ENCODE results near the gene BAIAP3.

Gene BAIAP3

DNA sequence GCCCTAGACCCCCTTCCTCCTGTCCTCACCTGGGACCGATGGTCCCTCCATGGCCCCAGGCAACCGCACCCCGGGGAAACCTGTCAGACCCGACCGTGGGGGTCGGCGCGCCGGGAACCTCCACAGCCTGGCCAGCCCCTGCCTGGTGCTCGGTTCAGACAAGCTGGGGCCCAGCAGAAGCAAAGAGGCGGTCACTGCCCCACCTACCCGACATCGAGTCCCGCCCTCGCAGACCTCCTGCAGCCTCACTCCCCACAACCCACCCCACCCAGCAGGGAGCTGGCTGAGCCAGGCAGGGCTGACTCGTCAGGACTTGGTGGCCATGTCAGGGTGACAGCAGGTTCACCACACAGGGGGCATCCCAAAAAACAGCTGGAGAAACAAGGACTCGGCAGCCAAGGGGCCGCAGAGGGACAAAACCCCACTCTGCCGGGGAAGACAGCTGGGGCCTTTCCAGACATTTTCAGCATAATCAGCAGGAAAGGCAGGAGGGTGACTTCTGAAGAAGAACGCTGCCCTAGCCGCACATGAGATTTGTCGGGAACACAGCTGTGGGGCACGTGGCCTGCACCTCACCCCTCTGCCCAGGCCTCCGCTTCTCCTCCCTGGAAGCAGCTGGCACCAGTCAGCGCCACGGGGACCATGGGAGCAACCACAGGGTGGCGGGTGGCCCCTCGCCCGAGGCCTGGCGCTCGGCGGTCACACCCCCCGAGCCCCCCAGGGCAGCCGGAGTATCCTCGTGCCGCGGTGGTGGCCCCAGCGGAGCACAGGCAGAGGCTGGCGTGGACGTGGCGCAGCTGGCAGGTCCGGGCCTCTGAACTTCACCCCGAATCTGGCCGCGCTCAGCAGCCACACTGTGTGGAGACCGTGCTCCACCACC, 41.2 kb downstream of the BAIAP3 start:
- no peak for DNase-seq

DNA sequence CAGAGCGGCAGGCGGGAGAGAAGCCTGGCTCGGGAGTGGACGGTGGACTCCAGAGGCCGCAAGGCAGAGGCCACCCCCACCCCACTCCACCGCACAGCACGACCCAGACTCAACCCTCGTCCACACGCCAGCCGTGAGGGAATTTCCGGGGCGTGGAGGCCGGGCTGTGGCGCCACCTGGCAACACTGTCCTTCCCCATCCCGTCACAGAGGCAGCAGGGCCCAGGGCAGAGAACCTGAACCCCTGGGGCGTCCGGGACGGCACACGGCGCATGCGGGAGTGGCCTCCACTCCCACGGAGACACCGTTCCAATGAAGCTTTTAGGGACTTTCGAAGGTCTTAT, 41.8 kb downstream of the BAIAP3 start:
- no peak for DNase-seq

DNA sequence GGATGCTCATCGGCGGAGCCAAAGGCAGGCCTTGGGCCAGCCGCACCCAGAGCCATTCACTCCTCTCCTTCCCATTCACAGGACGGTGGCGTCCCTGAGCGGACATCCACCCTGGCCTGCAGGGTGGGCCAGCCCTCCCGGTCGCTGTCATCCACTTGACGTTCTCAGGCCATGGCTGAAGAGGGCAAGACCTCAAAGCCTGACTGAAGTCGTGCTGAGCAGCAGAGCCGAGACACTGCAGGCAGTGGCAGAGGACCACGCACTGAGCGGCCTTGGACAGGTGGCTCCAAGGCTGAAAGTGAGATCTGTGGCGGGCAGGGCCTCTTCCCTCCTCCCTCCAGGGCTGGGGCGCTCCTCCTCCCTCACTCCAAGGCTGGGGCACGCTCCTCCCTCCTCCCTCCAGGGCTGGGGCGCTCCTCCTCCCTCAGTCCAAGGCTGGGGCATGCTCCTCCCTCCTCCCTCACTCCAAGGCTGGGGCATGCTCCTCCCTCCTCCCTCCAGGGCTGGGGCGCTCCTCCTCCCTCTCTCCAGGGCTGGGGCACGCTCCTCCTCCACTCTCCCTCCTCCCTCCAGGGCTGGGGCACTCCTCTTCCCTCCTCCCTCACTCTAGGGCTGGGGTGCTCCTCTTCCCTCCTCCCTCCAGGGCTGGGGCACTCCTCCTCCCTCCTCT, 42.4 kb downstream of the BAIAP3 start:
- no peak for DNase-seq

DNA sequence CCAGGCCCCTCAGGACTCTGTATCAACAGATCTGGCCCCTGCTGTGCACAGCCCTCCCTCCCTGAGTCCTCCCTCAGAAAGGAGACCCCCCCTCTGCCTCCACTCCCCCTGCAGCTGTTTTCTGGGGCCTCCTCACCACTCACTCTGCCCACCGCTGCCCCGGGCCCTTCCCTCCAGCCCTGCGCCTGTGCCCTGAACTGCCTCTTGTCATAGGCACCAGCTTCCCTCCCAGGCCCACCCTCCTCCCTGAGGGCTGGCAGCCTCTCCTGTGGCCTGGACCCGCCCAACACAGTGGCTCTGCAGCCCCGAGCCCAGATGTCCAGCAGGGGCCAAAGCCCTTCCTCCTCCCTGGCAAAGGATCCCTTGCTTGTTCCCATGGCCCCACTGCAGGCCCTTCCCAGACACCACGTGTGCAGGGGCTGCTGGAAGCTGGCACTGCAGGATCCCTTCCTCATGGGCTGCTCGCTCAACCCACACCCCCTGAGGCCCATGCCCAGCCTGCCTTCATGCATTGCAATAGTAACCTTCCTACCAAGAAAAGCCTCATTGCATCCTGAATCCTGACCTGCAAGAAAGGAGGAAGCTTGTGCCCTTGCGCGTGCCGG, 44.1 kb downstream of the BAIAP3 start:
- no peak for DNase-seq

DNA sequence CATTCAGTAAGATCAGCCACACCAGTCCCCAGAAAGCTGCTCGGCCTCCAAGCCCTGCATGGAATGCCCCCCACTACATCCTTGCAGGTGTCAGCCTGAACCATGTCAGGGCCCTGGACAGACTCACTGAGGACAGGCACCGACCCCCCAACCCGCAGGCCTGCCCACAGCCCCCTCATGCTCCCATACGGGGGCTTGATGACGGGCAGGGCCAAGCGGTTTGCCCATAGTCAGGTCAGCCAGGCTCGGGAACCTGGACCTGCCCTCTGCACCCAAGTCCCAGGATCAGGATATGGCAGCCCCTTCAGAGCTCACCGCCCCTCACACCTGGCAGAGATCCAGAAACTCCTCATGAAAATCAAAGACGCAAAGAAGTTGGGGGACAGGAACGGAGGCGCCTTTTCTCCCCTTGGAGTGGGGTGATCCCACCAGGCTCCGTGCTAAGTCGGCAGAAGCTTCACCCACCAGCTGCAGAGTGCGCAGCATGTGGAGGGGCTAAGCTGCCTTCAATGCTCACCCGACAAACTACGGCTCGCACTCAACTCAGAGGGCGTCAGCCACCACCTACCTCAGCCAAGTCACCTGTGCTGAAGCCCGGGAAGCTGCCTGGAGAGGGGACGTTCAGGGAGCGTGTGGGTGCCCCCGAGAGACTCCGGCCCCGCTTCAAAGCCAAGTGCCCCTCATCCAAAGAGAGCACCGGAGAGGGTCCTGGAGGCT, 44.8 kb downstream of the BAIAP3 start:
- DNase-seq: no peak

DNA sequence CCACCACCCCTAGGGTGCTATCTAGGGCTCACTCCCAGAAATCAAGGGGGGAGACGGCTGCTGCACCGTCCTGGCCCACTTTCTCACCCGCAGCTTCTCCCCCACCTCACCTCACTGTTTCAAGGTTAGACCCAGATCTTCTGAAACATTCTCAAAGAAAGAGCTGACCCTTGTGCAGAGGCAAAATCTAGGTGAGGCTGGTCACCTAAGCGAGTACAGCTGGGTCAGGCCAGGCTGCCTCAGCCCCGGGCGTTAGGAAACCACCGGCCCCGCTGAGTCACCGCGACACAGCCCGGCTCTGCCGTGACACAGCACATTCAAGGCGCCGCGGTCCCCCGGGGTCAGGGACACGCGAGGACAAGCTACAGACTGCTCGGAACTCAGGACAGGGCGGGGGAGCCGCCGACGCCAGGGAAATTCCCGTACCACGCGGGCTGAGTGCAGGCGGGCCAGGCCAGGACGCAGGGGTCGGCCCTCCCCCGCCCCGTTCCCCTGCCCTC, 45.4 kb downstream of the BAIAP3 start:
- DNase-seq: peak; percentile 64

DNA sequence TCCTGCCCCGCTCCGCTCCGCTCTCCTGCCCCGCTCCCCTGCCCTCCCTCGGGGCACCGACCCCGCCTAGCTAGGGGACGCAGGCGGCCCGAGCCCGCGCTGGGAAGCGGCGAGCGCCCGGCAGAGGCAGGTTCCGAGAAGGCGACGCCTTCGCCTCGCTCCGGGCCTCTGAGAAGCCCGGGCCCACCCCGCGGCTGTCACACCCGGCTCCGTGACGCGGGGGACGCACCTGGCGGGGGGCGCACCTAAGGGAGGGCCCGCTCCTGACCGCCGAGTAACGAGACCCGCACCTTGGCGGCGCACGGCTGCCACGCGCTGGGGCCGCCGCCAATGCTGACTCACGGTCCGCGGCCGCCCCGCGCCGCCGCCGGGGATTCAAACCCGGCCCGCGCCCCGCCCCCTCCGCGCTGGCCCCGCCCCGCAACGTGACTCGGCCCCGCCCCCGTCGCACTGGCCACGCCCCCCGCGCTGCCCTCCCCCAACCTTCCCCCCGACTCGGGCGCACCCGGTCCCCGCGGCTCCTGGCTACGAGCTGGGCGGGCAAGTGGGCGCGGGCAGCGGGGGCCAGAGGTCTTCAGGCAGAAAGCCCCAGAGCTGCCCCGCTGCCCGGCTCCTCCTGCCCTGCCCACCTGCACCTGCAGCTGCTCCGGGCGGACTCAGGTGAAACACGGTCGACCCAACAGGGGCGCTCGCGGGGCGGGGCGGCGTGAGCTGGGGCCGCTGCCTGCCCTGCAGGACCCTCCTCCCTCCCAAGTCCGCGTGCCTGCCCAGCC, 46.0 kb downstream of the BAIAP3 start:
- peak; percentile 44 for DNase-seq

DNA sequence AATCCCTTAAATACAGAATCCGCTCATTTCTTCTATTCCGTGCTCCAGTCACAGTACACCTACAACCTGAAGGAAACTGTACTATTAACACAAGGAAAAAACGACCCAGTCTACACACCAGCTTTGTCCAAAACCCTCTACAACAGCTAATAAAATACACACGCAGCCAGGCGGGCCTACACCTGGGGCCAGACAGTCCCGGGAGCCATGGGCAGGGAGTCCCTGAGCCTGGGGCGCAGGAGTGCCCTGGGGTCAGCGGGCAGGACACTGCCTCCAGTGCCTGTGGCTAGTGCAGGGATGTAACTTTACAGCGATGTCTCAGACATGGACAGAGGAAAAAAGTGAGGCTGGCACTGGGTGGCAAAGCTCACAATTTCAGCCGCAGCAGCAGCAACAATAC, 46.8 kb downstream of the BAIAP3 start:
- DNase-seq: no peak

DNA sequence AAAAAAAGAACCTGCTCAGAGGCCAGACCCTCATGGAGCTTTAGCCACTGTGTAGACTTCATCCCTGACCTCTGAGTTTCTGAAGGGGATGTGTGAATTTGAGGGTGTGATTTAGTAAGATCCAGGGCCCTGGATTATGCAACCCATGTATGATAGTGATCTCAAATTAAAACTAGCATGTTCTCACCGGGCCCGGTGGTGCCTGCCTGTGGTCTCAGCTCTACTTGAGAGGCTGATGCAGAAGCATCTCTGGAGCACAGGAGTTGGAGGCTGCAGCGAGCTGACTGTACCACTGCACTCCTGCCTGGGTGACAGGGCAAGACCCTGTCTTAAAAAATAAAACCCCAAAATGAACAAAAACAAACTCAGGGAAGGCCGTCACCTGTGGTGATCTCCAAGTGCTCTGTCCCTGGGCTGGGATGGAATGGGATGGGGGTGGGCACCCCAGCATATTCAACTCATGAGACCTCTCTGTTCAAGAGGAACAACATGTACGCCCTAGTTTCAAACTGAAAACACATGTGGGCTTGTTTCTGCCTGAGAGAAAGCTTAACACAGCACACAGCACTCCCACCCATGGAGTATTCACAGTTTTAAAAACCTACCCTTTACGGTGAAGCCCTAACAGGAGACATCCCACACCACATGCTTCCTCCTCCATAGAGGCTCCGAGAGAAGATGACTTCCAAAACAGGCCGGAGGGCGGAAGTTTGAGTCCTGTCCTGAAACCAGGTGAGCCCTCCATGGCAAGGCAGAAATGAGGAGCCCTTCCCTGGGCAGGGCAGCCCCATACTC, 48.4 kb downstream of the BAIAP3 start:
- DNase-seq: no peak

DNA sequence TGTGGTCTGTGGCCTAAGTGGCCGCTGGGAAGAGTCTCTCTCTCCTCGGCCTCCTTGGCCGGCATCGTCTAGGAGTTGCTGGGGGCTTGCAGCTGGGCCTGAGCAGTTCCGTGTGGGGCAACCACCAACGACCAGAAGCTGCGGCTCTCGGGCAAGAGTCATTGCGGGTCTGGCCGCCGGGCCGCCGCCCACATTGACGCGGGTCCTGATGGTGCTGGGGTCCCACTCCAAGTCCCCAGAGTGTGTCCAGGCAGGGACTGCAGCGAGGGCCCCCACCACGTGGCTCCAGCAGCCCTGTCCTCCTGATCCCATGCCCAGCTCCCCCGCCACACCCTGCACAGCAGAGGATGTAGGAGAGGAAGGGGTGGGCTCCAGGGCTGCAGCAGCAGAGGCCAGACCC, 50.1 kb downstream of the BAIAP3 start:
- no peak for DNase-seq

DNA sequence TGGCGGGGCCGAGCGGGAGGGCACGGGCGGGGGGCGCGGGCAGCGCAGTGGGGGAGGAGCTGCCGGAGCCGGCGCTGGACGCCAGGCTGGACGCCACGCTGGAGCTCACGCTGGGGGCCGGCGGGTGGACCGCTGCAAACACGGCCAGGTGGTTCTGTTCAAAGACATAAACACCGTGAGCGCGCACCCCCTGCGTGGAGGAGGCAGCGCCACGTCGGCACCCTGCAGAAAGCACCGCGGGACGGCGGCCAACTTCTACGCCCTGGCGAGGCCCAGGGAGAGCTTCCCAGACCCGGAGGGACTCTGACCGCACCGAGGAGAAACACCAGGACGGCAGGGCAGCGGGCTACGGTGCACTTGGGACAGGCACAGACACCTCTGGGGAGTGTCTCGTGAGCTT, 51.8 kb downstream of the BAIAP3 start:
- DNase-seq: no peak

DNA sequence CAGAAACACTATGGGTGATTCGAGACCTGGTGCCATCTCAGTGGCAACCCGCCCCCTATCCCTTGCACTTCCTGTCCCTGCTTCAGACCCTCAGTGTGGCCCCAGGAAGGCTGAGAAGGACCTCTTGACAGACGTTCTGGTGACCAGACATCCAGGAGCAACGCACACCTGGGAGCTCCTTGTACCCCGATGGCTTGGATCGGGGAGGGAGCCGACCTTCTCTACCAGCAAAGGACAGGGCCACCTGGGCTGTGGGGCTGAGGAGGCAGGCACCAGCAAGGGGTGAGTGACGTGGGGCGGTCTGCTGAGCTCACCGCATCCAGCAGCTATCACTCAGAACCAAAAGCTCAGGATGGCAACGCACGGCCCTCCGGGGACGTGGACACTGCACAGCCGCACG, 53.9 kb downstream of the BAIAP3 start:
- DNase-seq: no peak

DNA sequence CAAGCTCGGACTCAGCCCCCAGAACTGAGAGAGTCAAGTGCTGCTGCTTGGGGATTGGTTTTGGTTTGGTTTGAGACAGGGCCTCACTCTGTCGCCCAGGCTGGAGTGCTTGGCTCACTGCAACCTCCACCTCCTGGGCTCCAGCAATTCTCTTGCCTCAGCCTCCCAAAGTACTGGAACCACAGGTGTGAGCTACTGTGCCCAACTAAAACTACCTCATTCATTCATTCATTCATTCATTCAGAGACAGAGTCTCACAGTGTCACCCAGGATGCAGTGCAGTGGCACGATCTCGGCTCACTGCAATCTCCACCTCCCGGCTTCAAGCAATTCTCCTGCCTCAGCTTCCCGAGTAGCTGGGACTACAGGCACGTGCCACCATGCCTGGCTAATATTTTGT, 56.3 kb downstream of the BAIAP3 start:
- DNase-seq: no peak

DNA sequence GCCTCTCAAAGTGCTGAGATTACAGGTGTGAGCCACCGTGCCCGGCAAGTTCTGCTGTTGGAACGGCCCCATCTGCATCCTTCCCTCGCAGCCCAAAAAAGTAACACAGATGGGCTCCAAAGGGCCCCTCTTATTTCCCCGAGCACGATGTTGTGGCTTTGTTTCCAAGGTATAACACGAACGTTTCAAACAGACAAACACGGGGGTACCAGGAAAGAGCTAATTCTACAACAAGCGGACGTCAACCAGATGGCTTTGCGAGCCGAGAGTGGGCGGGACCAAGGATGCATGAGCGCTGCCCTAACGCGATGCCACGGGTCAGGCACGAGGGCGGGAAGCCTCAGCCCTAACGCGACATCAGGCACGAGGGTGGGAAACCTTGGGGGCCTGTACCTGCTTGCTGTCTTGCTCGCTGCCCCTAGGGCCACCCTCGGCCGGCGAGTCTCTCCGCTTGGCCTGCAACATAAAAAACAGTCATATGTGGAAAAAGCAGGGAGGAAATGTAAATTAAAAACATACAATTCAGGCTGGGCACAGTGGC, 56.9 kb downstream of the BAIAP3 start:
- DNase-seq: no peak

DNA sequence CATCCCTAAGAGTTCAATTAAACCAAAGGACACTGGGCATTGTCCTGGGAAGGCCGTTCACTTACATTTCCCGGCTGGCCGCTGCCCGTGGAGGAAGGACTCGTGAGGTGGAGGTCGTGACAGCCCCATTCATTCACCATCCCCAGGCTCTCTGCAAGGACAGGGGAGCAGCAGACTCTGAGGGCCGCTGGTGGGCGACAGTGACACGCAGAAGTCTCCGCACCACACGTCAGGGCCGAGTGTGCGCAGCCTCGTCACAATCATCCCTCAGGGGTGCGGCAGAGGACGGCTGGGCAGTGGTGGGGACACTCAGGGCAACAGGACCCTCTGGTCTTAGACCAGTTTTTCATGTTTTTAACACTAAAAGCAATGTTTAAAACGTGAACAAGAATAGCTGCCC, 59.4 kb downstream of the BAIAP3 start:
- no peak for DNase-seq

DNA sequence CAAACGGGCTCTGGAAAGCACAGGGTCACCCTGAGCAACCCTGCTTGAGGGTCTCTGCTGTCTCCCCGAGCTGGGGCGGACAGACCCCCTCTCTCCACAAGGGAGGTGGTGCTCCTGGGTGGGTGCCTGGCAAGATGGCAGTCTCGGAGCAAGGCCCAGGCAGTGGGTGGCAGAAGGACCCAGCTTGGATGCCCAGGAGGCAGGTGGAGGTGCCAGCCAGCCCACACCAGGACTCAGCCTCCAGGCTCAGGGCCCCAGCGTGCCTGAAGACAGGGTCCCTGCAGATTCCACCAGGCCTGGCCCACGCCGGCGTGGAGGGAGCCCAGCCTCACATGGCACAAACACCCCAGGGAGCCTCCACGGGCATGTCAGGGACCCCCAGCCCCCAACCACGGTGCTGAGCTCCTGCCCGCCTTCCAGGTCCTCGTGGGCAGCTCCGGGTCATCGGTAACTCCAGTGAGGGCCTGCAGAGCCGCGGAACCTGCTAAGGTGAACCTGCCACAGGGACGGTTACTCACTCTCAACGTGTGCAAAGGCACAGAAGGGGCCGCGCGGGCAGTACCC, 60.2 kb downstream of the BAIAP3 start:
- DNase-seq: no peak

DNA sequence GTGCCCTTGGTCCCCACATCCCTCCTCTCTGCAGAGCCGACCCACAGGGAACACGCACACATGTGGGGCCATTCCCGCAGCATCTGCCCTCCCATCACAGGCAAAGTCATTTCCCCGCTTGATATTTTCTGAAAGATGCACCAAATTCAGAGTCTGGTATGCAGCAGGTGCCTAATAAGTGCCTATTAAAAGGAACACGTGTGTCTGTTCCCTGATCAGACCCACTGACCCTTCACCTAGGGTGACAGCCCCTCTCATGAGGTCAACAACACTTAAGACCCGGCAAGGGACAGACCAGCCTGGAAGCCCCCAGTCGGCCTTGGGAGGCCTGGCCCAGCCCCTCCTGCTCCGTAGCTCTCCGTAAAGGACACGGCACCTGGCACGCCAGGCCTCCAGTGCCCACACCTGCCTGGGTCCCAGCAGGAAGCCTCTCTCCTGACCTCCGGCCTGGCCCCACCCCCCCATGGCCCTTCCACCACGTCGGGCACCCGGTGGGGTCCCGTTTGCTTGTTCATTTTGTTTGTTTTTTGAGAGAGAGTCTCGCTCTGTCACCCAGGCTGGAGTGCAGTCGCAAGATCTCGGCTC, 61.0 kb downstream of the BAIAP3 start:
- DNase-seq: no peak

DNA sequence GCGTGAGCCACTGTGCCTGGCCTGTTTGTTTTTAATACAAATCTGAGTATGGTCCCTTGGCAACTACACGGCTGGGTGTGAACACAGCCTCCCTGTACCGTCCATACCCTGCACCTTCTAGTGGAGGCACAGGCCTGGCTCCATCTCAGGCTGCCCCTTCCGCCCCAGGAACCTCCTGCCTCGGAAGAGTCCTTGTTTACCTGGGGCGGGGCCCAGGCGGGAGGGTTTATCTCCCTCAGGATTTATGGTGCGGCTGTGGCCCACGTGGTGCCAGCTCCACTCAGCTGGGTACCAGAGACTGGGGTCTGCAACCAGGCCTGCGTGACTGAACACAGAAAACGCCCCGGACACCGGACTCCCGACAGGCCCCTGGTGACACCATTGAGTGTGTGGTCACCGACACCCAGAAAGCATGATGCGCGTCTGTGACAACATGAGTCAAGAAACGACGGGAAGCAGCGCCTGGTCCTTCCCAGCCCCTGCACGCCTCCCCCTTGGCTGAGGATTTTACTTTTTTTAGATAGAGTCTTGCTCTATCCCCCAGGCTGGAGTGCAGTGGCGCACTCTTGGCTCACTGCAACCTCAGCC, 62.1 kb downstream of the BAIAP3 start:
- DNase-seq: no peak

DNA sequence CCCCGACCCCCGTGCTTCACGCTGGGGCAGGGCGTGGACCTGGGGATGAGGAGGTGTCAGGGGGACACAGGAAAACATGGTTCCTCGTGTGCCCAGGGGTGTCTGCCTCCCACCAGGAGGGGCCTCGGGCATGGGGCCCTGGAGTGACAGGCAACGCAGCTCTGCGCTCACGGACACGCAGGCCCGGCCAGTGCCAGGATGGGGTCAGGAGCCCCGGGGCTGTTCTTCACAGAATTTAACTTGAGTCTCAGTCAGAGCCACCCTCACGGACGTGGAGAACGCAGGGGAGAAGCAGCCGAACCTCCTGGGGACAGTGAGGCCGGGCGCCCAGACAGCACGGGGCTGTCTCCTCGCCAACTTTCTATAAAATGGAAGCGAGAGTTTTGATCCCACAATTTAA, 64.3 kb downstream of the BAIAP3 start:
- DNase-seq: no peak

DNA sequence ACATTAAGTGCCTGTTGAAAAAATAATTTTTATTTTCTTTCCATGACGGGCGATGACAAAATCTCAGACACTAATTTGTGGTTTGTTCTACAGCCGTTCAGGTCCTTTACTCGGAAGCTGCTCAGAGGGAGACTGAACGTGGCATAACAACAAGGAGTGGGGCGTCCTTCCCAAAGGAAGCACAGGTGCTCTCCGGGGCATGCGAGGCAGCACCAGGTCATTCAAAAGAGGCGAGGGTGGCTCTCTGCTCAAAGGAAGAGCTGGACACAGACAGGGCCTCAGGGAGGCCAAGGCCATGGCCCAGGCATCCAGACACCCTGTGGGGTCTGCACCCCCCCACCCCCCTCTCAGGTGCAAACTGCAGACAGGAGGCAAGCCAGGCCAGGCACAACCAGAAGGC, 64.9 kb downstream of the BAIAP3 start:
- DNase-seq: no peak

Measured in right hindlimb (tissue), 1 donor.